Superior temporal gyrus (tissue), 1 donor: ENCODE measurements around the gene PIN1.
"Not testable (repeated sequence)": the region's sequence is repeated elsewhere in the genome, so short reads cannot be mapped to it uniquely, and the experiment has no call there.

Experiments
- DNase-seq: peaks from one replicate; pipeline ENCODE4 v3.0.0-alpha.2; 2016; ENCODE audit errors: extremely low spot score

PIN1 gene

DNA sequence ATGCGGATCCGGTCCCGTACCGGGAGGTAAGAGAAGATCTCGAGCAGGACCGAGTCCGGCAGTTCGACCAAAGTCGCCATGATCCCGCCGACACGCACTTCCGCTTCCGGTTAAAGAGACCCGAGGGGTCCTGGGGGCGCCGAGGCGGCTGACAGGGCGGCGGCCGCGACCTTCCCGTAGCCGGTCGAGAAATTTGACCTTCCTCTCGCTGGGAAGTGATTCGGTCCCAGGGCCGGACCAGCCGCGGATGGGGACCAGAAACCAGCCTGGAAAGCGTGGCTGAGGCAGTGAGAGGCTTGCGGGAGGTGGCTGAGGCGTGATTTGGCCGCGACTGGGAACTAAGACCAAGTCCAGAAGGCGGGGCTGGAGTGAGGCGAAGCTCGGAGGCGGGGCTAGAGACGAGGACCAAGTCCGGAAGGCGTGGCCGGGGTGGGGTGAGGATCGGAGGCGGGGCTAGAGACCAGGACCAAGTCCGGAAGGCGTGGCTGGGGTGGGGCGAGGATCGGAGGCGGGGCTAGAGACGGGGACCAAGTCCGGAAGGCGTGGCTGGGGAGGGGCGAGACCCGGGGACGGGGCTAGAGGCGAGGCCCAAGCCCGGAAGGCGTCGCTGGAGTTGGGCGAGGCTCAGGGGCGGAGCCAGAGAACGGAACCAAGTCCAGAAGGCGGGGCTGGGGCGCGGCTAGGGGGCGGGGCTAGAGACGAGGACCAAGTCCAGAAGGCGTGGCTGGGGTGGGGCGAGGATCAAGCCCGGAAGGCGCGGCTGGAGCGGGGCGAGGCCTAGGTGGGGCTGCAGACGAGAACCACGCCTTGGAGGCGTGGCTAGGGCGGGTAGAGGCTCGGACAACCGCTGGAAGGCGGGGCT is 16.2 kb upstream of the PIN1 start, which contains the start of gene FBXL12:
Gene FBXL12 (minus strand): TSS at position 346 of the 862 bp plus-strand sequence. CDS start 266 bp downstream, at position 80.
- DNase-seq, result peak; percentile 99

DNA sequence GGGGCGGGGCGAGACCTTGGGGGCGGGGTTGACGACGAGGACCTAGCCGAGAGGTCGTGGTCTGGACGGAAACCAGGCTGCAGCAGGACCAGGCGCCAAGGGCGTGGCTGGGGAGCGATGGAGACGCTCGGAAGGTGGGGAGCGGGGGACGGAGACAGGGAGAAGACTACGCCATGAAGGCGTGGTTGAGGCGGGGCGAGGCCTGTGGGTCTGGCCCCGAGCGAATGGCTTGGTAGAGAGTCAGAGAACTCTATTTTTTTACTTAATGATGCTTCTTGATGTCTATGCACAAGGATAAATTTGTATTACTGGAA is 15.6 kb upstream of the PIN1 start:
- DNase-seq, result no peak

DNA sequence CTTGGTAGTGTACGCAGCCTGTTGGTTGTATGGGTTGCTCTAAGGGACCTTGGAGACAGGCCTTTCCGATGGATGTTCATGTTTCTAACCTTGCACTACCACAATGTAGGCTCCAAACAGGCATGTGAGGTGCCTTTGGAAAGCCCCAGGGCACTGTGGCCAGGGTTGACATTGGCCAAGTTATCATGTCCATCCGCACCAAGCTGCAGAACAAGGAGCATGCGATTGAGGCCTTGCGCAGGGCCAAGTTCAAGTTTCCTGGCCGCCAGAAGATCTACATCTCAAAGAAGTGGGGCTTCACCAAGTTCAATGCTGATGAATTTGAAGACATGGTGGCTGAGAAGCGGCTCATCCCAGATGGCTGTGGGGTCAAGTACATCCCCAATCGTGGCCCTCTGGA is 15.1 kb upstream of the PIN1 start:
- DNase-seq, result not testable (repeated sequence)

DNA sequence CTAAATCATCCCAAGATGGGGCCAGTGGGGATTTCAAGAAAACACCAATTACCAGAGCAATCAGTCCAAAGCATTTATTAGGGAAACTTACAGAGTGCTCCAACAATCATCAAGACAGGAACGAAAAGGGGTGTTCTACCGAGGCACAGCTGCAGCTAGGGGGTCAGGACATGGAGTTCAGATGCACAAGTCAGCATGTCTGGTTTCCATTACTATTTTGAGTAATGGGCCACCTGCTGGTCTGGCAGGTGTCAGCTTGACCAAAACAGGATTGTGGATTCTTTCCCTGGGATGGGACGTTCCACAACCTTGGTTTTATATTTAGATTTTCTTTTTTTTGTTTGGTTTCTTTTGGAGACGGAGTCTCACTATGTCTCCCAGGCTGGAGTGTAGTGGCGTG is 11.3 kb upstream of the PIN1 start:
- DNase-seq, result no peak

DNA sequence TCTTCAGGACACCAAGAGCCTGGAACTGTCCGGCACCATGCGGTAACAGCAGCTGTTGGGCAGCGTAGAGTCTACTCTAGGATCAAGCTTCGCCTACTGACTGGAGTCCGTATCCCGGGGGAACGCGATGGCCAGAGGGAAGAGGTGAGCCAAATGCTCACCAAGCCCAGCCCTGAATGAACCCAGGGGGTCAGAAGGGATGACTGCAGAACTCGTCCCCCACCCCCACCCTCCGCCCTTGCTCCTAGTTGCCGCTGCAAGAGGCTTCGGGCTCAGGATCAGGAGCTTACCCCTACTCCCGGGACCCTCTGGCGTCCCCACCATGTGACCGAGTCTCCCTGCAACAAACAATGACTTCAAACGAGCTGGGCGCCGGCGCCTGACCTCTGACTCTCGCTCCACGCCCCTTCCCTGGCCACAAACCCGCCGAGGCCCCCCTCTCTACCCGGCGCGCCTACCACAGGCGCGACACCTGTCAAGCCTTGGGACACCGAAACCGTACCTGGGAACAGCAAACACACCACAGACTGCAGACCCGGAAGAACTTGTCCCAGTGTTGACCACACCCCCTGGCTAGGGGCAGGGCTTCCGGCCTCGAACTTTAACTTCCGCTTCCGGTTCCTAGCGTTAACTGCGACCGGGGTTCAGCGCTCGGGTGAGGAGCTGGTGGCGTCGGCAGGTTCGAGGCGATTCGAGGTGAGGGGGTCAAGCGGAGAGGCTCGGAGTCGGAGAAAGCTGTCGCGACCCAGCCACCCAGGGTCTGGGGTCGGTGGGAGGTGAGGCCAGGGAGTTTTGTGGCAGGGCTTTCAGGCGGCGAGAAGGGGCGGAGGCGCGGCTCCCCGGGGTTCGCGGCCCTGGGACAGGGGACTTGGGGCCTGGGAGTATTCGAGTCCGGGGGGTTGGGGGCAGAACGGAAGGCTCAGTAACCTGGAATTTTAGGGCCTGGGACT is 7.6 kb upstream of the PIN1 start, which contains the start of gene UBL5:
Gene UBL5 (plus strand): TSS at position 630 of the 950 bp plus-strand sequence. CDS start 420 bp downstream, outside the sequence.
- peak; percentile 97 for DNase-seq

DNA sequence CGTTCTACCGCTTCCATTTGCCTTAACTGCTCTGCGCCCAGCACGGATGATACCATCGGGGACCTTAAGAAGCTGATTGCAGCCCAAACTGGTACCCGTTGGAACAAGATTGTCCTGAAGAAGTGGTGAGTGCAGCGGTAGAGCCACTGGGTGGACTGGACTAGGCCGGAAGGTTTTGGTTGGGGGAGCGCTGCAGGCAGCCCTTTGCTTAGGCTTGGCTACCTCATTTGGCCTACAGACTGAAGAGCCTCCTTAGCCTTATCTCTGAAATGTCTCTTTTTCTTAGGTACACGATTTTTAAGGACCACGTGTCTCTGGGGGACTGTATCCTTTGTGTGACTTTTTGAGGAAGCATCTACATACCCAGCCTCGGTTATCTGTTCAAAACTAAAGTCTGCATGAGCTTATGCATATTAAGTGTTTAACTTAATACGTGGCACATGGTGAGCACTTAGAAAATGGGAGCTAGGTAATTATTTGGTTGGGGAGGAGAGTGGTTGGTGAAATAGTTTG is 6.5 kb upstream of the PIN1 start:
- no peak for DNase-seq

DNA sequence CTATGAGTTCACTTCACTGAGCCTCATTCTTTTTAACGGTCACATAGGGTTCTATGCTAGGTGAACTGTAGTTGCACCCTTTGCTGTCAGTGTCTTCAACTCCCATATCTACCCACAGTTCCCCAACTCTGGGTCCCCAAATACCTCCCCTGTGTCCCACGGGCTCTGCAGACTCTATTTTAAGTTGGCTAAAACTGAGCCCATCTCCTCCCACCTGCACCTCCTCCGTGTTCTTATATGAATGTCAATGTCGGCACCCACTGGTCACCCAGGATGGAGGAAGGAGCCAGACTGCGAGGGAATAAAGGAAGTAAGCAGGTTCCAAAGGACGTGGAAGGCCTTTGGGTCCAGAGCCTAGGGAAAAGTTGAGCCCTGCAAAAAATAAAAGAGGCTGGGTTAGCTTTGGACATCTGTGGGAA is 802 bp upstream of the PIN1 start:
- DNase-seq, result no peak

DNA sequence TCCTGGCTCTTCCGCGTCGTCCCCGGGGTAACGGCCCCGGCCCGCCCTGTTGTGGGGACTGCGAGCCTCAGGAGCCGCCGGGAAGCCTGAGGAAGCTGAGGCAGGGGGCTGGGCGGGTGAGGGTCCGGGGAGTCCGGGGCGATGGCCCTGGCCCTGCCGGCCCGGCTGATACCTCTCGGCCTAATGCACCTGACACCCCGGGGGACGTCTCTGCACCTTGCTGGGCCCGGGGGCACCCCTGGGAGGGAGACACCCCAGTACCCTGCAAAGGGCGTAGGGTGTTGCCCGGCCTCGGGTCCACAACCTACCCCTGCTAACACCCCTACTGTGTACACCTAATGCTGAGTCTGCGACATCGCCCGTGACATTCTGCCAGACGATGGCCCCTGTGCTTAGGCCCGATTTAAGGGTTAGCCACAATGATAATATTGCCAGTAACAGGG is 410 bp downstream of the PIN1 start:
- no peak for DNase-seq

DNA sequence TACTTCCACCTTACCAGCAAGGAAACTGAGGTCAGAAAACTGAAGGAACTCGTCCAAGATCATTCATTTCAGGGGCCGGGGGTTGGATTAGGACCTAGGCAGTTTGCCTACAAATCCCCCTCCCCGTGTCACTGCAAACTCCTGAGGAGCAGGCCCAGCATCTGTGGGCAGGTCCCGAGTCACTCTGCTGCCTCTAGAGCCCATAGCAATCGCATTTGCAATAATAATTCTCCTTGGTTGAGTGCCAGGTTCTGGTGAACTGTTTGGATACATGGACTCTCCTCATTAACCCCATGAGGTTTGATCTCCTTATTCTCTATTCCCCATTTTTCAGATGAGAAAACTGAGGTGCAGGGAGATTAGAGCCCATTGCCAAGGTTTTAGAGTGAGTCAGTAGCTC is 903 bp downstream of the PIN1 start:
- DNase-seq, result no peak

DNA sequence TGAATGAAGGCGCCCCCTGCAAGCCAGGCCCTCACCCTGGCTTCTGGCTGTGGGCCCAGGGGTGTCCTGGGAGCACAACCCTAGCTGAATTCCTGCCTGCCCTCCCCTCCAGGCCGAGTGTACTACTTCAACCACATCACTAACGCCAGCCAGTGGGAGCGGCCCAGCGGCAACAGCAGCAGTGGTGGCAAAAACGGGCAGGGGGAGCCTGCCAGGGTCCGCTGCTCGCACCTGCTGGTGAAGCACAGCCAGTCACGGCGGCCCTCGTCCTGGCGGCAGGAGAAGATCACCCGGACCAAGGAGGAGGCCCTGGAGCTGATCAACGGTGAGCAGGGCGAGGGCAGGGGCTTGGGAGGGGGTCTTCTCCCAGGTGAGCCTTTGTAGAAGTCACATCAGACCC is 3.2 kb downstream of the PIN1 start:
- DNase-seq, result no peak

DNA sequence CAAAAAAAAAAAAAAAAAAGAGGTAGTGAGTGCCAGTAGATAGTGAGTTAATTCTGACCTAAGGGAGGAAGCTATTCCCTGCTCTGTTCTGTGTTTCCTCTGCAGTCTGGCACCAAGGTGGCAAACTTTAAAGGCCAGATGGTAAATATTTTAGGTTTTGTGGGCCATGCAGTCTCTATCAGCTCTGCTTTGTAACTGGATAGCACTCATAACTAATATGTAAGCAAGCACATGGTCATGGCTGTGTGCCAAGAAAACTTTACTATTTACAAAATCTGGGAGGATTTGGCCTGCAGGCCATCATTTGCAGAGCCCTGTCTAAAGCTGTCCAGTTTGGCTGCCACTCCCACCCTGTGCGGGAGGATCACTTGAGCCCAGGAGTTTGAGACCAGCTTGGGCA is 4.3 kb downstream of the PIN1 start:
- no peak for DNase-seq

DNA sequence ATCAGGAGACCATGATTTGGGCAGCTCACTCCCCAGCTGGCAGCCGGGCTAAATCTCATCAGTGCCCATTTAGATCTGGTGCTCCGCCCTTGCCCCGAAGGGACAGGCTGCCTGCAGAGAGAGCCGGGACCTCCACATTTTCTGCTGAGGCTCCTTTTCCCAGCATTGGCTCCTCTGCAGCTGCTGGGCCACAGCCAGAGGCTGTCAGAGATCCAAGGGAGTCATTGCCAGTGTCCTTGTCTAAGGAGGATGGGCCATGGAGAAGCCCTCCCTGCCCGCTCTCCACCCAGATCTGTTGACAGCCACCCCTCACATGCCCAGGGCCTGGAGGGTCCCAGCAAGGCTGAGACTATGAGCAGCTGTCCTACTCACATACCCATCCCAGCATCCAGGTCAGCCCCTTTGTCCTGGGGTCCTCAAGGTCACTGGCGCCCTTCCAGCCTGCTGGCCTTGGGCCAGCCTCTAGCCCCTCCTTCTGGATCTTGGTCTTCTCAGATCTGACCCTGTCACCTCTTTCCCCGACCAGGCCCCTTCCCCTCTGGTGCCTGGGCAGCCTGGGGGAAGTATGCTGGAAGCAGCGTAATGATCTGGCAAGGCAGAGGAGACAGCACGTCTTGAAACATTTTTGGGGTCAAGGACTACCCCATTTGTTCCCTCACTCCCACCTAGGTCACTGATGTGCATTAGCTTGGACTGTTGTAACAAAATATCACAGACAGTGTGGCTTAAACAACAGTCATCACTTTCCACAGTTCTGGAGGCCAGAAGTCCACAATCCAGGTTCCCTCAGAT is 7.9 kb downstream of the PIN1 start:
- no peak for DNase-seq

DNA sequence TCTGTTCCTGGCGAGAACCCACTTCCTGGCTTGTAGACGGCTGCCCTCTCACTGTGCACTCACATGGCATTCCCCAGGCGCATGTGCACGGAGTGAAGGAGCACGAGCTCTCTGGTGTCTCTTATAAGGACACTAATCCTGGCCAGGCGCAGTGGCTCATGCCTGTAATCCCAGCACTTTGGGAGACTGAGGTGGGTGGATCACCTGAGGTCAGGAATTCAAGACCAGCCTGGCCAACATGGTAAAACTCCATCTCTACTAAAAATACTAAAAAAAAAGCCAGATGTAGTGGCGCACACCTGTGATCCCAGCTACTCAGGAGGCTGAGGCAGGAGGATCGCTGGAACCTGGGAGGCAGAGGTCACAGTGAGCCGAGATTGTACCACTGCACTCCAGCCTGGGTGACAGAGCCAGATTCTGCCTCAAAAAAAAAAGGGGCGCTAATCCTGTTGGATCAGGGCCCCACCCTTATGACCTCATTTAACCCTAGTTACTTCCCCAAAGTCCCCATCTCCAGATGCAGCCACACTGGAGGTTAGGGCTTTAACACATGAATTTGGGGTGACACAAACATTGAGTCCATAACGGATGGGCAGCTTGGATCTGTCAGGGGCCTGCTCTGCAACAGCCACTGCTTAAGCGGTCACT is 8.6 kb downstream of the PIN1 start:
- DNase-seq, result not testable (repeated sequence)

DNA sequence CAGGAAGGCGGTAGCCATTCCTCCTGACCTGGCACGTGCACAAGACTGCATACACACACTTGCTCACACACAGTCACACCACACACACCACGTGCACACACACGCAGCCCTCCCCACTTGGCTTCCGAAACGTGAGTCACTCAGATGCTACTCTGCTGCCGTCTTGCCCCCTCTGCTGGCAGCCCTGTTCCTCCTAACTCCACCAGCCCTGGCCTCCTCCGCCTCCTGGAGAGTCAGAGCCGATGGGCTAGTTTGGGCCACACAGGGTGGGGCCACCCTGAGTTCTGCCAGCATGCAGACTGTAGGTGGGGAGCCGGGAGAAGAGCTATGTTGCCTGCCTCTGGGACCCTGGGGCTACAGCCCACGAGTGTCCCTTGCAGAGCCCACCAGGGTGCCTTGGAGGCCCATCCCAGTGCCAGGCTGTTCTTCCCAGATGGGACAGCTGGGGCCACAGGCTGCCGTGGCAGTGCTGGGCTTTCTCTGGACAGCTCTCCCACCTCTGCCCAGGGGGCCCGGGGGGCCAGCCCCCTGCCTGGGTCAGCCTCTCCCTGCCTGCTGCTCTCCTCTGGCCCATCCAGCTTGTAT is 12.1 kb downstream of the PIN1 start:
- peak; percentile 47 for DNase-seq

DNA sequence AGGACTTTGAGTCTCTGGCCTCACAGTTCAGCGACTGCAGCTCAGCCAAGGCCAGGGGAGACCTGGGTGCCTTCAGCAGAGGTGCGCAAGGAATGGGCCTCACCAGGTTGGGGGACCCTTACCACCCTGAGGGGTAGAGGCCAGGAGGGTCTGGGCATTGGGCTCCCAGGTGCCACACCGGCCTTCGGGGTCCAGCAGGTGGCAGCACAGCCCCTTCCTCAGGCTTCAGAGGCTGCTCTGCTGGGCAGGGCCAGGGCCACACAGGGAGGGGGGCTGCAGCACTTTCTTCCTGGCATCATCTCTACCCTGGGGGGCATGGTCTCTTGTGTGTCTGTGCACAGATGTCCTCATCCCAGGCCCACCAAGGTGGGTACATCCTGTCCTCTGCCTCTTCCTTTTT is 12.9 kb downstream of the PIN1 start:
- no peak for DNase-seq

DNA sequence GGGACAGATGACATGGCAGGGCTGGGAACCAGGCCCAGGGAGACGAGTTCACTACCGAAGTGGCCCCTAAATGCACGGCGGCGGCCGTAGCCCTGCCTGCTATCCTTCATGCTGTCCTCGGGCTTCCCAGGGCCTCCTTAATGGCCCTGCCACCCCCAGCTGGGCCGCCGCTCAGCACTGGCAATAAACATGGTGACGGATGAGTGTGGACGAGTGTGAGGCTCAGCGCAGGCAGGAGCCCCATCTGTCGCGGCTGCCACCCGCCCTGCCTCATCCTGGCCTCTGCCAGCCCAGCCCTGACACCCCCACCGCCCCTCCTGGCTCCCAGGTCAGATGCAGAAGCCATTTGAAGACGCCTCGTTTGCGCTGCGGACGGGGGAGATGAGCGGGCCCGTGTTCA is 13.6 kb downstream of the PIN1 start:
- DNase-seq, result no peak

DNA sequence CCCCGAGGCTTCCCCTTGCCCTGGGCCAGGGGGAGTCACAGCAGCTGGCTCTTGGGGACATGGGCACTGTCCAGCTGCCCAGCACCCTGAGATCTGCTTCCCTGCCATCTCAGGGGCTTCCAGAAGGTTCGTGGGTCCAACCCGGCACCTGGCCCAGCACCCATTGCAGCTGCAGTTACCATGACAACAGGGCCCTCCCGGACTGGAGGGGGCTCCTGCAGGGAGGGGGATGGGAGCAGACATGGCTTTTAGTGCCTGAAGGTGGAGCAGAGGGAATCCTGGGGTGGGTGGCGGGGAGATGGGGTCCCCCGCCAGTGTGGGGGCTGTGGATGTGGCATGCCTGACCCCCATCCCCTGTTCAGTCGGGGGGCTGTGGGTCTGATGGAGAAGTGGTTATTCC is 14.7 kb downstream of the PIN1 start:
- DNase-seq, result no peak

DNA sequence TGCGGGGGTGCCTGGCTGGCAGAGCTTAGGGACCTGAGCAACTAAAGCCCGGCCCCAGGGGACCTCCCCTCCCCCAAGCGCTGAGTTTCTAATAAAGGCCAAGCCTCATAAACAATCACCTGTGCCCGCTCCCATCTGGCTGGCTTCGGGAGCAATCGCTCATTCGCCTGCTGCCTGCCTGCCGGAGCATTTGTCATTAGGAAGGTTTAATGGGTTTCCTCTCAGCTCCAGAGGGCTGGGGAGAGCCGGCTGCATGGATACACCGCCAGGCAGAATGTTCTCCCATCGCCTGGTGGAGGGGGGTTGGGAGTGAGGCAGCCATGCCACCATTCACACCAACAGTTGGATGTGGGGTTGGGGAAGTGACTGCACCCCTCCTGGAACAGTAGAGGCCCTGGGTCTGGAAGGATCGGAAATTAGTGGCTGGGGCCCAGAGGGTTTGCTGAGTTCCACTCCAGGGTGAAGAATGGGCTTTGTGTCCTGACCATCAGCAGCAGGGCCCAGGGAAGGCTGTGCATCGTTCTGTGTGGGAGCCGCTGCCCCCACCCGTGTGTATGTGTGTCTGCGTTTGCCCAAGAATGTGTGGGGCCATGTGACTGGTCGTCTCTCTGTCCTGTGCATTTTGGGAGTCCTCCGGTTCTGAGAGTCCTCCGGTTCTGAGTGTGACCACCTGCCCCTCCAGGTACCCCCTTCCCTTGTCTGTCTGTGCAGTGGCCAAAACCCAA is 15.3 kb downstream of the PIN1 start:
- DNase-seq, result no peak

DNA sequence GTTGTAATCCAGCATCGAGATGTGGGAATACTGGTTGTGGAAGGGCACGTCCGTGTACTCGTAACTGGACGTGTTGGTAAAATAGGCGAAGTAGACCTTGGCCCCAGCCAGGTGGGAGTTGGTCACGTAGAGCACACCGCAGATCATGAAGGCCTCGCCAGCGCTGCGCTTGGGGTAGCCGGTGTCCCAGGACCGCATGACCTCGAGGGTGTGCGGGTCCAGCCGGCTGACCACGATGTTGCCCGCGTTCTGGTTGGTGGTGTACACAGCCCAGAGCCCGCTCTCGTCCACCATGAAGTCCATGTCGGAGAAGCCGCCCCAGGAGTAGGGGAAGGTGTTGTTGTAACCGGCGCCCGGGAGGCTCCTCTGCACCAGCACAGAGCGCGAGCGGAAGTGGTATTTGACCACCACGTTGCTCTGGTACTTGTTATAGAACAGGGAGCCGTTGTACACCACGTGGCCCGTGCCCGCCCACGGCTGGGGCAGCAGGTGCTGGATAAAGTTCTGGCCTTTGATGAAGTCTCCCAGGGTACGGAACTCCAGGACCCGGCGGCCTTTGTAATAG is 19.2 kb downstream of the PIN1 start:
- no peak for DNase-seq

DNA sequence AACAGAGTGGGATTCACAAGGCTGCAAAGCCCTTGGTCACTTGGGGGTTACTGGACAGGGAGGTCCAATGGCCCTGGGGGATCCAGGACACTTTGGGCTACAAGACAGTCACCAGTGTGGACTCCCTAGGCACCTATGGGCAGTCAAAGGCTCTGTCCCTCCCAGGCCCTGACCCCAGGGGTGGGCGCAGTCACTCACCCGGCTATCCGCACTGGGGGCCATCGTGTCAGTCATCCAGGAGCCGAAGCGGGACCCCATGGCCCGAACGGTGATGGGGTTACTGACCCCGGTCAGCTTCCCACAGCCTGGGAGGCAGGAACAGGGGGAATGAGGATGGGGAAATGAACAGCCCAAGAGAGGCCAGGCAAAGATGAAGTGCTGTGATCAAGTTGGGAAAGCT is 21.5 kb downstream of the PIN1 start:
- no peak for DNase-seq
